Measurements from ENCODE around the gene UCMA.

The UCMA gene

DNA sequence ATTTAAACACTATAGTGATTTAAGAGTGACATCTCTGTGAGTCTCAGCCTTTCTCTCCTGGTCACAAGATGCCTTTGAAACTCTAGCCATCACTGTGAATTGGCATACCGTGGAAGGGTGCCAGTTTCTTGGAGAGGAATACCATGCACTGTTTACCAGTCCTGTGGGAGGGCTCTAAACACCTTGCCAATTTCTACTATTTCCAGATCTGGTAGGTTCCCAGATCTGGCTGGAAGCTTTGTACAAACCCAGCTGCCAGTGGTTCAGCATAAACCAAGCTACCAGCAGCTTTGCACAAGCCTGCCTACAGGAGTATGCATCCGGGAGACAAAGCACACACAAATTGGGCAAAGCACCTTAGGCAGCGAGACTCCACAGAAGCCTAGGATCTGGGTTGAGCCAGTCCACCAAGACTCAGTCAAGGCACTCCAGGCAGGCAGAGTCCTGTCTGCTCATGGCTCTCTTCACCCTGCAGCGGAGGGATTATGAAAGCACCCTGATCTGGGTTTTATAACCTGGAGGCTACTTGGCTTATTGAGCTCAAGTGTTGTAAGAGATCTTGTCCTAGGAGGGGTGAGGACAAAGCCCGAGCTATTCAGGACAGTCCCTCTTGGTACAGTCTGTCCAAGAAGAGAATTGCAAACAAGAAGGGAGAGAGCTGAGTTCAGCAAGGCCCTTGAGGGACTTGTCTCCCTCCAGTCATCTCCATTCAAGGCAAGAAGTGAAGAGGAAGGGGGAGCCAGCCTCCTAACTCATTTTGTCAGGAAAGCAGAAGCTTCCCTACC is 49.3 kb downstream of the UCMA start:
- DNase-seq = no peak

DNA sequence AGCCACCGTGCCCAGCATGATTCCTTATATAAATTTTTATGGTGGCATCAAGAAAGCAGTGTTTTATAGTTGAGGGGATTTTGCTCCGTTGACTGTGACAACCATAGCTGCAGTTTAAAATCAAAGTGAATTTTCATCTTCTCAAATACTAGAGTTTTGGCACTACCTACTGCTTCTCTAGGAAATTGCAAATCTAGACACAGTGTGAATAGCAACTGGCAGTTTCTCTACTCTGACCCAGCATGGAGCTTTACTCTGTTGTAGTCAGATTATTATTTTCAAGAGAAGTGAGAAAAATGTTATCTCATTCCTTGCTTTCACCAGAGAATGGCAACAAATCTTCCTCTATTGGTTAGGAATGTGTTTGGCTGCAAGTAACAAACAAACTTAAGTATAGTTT is 49.9 kb downstream of the UCMA start:
- DNase-seq = no peak

DNA sequence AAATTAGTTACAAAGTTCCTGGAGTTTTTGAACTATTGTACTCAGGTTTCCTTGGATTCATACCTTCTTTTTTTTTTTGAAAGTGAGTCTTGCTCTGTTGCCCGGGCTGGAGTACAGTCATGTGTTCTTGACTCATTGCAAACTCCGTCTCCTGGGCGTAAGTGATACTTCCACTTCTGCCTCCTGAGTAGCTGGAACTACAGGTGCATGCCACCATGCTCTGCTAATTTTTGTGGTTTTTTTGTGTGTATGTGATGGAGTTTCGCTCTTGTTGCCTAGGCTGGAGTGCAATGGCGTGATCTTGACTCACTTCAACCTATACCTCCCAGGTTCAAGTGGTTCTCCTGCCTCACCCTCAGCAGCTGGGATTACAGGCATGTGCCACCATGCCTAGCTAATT is 50.5 kb downstream of the UCMA start:
- peak; percentile 7 for DNase-seq

DNA sequence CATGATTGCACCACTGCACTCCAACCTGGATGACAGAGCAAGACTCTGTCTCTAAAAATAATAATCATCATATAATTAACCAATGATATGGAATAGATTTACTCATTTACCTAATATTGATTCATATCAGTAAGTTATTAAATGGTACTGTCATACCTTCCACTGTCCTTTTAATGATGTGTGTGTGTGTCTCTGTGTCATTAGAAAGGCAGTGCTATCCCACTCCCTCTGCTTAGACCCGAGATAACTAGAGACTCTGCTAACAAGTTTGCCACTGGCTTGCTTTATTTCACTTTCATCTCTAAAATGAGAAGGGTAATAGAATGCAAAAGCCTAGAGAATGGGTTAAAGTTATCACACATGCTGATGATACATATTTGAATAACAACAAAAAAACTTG is 51.8 kb downstream of the UCMA start:
- DNase-seq = no peak

DNA sequence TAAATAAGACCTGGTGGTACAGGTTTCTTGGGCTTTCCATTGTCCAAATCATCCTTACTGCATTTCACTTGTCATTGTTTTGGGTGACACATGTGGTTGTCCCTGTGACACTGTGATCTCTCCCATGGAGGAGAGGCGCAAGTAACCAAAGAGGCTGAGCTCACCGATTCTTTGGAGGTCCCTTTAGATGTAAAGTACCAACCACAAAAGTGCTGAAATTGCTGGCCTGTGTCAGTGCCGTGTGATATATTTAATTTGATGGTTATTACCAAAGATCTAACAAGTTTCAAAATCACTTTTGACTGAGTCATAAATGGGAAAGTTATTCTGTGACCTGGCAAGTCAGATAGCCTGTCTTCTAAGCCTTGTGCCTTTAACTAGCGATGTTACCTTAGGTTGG is 53.4 kb downstream of the UCMA start:
- DNase-seq = peak; percentile 80

DNA sequence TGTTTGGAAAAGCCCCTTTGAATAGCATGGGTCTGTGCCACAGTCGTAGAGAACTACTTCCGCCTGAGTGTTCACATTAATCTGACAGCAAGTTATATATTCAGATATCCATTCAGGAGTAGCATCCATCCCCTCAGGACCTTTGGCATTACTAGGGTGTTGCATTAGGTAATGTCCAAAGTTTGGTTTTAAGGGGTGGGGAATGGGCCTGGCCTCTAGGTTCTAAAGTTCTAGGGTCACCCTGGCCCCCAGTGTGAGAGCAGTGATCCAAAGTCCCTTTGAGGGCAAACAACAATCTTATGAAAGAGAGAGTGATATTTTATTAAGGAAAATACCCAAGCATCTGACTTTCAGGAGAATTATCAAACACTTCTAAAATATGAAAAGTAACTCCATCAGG is 60.6 kb downstream of the UCMA start:
- DNase-seq = no peak

Measured in activated CD4-positive, alpha-beta T cell treated with anti-CD3 and anti-CD28 coated beads, Interleukin-2, amount 50 U/mL, for 16 hours (primary cell).